HL-60/S4 treated with retinoic acid at 250 ng/mL for 4 days and 3 days (cell line): ENCODE data around the gene ST6GALNAC5.
"Not testable (repeated sequence)": the region's sequence is repeated elsewhere in the genome, so short reads cannot be mapped to it uniquely, and the experiment has no call there.

ENCODE experiments used
- in situ Hi-C: fragments of 300-500 bp; cut with MboI; formaldehyde crosslinking; loops from 2 replicates; pipeline ENCODE4 v1.7.0; 2022; ENCODE audit warnings: low sequenced_read_pairs

The ST6GALNAC5 gene

DNA sequence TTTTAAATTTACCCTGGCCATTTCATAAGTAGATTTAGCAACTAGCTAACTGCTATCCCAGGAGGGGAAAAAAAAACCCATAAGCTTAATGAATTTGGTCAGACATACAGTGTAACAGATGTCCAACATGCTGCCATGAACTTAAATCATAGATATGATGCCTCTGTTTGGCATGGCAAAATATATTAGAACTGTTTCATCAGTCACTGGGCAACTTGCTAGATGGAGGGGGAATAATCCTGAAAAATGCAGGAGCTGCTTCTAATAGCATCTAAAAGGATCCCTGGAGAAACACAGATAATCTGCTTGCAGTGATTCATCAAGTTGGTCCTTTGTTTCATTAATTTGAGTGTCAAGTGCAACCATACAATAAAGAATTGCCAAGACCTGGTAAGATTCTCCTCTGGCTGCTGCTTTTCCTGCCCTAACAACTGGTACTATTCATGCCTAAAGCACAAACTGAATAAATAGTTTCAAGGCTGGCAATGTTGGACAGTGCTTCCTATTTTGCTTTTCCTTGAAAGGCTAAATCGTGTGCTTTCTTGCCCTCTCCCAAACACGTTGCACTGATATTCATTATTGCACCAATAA, 1.5 kb upstream of the ST6GALNAC5 start:
- in situ Hi-C loops = no loop called here

DNA sequence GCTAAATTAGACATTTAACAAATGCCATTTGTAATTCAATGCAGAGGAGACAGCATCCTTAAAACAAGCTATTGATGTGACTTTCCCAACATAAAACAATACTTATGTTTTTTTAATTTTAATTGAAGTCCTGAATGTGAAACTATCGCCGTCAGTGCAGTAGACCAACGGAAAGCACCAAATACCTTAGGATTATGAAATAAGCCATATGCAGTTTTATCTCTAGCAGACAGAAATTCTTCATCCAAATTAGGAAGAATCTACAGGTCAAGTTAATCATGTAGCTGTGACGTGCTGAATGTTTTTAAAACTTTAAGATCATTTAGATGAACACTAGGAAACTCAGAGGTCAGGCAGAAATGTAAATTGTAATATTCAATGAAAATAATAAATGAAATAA, 714 bp upstream of the ST6GALNAC5 start:
- in situ Hi-C loops = no loop called here

DNA sequence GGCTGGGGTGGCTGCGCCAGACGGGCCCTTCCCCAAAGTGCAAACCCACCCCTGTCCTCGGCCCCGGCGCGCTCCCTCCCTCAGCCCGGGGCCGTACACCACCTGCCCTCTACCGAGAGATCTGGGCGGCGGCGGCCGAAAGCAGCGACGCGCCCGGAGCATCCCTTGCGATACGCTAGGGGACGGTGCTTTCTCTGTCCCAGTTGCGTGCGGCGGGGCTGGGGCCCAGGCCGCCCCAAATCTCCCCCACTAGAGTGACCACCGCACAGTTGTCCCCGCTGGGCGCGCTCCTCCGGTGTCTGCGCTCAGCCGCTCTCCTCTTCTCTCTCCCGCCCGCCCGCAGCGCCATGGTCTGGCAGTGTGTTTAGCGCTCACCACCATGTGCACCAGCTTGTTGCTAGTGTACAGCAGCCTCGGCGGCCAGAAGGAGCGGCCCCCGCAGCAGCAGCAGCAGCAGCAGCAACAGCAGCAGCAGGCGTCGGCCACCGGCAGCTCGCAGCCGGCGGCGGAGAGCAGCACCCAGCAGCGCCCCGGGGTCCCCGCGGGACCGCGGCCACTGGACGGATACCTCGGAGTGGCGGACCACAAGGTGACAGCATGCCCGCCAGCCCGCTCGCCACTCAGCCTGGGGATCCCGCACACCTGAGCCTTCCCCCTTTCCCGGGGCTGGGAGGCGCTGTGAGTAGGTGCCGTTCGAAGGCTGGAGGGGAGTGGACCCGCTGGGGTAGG, 1.0 kb downstream of the ST6GALNAC5 start:
- in situ Hi-C loops = no loop called here

DNA sequence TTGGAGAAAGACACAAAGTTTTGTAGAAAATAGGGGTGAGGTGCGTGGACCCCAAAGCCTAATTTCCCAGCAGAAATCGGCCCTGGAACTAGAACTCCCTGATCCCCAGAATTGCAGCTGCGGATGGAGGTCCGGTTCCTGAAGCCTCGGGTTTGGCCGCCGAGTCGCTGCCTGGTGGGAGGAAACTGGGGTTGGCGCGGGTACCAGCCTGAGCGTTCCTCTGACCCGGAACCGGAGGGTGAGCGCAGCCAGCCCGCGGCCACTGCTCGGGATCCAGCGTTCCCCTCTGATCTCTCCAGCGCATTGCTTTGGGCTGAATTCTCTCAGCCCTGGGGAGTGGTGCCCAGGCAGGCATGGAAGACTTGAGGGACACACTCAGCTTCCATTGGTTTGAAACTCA, 1.6 kb downstream of the ST6GALNAC5 start:
- in situ Hi-C loops = no loop called here

DNA sequence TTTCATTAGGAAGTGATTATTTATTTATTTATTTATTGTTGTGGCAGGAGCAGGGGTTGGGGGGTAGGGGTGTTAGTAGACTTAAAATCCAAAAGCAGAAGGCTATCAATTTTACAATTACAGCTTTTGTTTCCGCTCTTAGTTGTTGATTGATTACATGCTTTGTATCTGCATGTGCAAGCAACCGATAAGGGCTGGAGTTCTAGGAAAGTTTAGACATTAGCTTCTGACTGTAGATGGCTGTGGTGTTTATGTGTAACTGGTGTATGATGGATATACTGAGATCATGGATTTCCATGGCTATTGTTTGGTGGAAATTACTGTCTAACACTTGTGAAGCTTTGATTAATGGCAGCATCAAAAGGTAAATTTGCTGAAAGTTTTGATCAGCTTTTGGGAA, 2.8 kb downstream of the ST6GALNAC5 start:
- in situ Hi-C loops = no loop called here

DNA sequence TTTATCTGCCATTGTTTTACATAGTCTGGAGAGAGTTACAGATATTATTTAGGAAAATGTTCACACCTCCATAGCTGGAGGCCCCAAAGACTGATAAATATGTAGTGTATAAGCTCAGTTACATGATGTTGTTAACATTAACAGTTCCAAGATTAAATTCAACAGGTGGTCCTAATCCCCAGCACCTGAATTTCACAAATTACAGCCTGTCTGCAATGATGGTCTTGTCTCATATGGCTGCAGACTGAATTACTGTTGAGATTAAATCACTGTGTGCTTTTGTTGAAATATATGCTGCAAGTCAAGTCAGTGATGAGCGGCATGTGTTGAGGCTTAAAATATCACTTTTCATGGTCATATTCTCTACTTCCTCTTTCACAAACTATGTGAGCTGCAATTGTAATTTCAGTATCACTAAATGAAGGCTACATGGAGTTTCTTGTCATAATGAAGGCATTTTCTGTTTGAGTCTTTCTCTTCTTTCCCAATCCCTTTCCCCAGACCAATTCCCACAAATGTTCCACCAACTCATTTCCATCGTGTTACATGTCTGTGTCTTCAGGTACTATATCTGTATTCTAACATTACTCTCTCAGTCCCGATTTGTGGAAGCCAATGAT, 4.2 kb downstream of the ST6GALNAC5 start:
- in situ Hi-C loops = no loop called here

DNA sequence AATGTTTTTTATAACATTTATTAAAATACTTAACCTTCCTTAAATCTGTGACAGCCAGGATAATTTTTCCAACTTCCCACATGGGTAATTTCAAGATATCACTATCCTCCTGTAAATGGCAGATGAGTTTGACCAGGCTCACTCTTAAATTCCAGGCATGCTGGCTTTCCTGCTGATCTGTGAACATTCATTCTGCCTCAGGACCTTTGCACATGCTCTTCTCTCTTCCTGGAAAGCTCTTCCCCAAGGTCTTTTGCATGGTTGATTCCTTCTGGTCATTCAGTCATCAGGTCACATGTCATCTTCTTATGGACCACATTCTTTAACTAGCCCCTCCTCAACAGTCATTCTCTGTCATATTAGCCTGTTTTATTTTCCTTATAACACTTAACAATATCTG, 5.7 kb downstream of the ST6GALNAC5 start:
- in situ Hi-C loops = no loop called here

DNA sequence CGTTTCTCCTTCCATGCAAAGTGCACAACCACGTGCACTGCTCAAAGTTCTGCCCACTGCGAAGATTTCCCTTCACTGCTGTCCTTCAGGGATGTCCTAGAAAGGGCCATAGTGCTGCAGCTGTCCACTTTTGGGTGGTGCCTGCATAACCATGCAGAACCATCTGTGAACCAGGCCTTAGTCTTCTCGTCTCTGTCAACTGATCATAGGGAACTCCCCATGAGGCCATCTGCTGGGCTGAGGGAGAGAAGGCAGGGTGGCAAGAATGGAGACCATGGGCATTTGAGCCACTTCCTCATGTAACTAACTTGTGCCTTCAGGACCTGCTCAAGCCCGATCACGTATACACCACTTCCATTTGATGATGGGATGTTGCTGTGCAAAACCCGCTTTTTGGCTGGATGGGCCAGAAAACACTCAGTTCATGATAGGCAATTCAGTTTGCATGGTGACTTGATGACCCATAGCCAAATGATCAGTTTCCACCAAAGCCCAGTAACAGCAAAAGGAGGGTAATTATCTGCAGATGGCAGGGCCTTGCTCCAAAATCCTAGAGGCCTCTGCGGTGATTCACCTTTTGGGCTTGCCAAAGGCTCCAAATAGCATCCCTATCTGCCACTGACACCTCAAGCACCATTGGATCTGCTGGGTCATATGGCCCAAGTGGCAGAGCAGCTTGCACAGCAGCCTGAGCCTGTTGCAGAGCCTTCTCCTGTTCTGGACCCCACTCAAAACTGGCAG, 9.5 kb downstream of the ST6GALNAC5 start:
- in situ Hi-C loops = no loop called here

DNA sequence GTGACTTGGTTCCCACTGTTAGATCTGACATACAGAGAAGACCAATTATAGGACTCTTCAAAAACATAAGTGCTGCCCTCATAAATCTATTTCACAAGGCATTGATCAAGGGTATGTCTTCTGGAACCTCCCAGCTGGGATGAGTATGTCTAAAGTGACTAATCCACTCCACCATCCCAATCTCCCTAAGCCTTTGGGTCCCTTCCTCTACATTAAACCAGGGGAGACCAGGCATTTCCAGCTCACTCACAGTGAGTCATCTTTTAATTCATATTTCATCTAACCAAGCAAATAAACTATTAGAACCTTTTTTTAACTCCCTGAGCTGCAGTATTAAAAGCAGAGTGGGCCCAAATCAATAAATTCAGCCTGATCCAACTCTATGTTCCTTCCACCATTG, 11.7 kb downstream of the ST6GALNAC5 start:
- in situ Hi-C loops = not testable (repeated sequence)

DNA sequence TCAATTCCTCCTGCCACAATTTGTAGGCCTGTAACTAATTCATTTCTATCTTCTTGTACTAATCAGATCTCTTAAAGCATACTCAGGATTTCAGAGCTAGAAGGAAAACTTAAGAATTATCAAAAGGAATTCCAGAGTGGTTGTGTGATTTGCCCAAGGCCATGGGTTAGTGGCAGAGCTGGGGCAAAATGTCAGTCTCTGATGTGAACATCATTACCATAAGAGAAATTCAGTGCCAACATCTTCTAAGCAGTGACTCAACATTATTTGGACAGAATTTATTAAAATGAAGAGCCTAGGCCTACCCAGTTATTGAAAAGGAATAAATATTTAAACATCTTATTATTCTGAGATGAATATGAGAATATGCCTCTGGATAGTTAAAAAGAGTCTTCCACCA, 14.5 kb downstream of the ST6GALNAC5 start:
- in situ Hi-C loops = no loop called here

DNA sequence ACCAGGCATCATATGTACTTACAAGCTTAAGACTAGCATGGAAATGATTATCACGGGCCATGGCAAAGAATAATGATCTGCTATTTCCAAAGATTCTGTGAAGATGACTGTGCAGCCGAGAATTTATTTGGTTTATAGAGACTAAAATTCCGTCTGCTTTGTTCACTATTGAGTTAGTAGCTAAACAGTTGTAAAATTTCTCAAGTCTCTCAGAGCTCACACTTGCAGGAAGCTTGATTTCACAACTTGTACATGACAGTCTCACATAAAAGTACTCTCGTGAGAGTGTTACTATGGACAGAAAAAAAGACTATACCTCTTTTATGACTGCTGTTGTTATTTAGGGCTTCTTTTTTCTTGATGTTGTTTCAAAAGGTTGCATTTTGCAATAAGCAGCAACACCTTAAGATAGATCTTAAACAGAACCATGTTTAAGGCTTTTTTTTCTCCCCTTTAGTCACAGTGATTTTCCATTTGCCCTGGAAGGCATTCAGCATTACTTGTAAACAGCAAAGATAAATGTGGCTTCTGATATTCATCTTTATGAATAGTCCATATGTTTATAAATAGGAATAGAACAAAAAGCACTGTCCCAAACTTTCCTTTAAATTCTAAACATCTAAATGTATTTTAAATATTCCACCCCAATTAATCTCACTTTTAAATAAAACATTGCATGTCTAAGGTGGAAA, 24.8 kb downstream of the ST6GALNAC5 start:
- in situ Hi-C loops = no loop called here

DNA sequence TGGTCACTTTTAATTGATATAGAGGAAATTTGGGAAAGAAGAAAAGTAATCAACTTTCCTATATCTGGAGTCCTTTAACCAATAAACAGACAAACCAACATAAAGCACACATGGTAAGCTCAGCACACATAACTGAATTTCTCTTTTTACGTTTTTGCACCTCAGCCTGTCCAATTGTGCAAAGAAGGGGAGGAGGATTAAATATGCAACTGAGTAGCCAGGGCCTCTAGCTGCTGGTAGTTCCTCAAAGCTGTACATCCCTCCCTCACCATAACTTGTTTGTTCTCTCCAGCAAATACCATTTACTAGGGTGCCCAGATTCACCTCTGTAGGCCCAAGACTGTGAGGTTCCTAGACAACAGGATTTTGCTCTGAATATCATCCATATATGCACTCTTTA, 25.4 kb downstream of the ST6GALNAC5 start:
- in situ Hi-C loops = no loop called here

DNA sequence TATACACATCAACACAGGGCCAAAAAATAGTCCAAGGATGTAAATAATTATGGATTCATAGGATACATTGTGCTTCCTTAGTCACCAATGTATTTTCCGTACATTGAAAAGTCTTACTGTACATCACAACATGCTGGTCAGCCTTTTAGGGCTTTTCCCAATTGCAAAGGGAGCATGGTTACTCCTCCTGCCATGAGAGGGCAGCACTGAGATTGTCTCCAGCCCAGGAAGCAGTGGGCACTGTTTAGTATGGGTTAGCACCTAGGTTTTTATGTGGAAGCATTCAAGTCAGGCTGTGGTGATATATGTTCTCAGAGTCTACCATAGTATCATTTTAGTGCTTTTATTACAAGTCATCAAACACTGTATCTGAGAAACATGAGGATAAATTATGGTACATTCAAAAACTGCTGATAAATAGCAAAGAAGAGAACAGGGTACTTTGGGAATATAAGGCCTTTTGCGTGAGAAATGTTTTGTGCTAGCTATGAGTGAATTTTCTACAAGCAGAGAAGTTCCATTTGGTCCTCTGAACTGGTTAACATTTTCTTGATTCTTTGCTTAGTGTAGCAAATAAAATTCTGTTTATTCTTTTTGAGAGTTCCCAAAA, 34.0 kb downstream of the ST6GALNAC5 start:
- in situ Hi-C loops = no loop called here

DNA sequence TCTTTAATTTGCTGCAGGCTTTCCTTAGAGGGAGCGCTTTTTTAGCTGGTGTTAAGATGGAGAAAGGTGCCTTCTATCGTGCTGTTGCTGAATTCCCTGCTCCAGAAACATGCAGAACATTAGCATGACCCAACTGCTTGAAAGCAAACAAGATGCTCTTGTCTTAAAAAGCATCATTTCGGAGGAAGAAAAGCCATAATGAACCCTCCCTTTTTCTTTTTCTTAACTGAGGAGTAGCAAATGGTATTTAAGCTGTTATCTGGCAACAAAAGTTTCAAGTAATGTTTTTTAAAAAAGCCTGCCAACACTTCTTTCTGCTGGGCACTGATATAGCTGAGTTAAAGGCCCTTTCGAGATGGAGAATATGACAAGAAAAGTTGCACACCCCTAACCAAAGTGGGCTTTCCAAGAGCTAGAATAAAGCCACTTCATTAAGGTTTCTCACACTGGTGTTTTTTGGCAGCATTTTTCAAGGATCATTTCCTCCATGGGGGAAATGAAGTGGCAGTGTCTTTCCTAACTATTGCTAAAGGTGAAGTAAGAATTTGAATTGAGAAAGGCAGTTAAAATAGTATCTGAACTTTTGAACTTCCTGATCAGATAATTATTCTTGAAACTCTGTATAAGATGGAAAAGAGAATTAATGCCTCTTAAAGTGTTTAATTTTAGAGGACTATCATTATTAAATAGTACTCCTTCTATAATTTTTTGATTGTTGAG, 38.8 kb downstream of the ST6GALNAC5 start:
- in situ Hi-C loops = no loop called here

DNA sequence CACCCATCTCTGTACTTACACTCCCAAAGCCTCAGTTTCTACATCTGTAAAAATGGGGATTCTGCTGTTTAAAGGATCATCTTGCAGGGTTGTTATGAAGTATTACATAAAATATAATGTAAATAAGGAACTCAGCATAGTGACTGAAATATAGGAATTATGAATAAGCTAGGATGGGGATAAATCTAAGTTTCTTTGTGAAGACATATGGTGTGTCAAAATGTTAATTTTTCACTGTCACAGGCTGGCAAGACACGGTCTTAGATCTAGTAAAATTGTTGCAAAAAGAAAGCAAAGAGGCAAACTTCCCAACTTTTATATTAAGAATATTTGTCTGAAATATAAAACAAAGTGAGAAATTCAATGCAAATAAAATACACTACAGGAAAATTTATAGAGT, 42.0 kb downstream of the ST6GALNAC5 start:
- in situ Hi-C loops = no loop called here

DNA sequence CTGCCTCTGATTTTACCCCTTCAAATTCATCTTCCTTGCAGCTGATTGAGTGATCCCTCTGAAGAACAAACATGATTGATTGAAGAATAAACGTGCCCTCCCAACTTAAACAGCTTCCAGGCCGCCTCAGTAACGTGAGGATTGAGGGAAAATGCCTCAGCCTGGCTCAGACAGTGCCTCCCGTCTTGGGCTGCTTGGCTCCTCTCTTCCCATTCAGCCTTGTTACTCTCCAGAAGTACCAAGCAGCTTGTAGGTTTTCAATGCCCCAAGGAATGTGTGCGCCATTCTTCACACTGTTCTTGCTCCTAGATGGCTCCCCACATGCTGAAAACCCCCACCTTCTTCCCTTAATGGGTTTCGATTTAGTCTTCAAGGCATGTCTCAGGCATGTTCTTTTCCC, 51.8 kb downstream of the ST6GALNAC5 start:
- in situ Hi-C loops = no loop called here

DNA sequence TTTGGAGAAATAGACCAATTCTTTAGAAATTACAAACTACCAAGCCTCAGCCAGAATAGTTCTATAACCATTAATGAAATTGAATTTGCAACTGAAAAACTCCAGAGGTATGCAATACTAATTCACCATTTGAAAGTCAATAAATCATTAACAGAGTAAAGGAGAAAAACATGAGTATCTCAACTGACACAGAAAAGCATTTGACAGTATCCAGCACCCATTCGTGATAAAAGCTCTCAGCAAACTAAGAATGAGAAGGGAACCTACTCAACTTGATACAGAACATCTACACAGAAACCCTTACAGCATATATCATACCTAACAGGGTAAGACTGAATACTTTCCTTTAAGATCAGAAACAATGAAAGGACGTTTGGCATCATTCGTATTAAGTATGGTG, 54.3 kb downstream of the ST6GALNAC5 start:
- in situ Hi-C loops = no loop called here

DNA sequence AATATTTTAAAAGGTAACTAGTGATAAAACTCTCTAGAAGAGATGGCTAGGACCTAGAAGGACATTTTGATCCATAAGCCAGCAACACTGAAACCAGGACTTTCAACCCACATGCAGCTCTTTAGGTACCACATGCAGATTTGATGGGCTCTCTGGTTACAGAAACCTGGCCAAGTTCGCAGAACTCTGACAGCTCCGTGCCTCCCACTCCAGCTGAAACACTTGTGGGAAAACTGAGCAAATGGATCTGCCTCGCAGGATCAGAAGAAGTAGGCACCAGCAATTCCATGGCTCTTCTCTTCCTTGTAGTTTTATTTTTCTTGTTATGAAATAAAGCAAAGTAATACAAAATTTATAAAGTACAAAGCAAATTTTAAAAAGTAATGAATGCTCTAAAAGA, 58.5 kb downstream of the ST6GALNAC5 start:
- in situ Hi-C loops = no loop called here

DNA sequence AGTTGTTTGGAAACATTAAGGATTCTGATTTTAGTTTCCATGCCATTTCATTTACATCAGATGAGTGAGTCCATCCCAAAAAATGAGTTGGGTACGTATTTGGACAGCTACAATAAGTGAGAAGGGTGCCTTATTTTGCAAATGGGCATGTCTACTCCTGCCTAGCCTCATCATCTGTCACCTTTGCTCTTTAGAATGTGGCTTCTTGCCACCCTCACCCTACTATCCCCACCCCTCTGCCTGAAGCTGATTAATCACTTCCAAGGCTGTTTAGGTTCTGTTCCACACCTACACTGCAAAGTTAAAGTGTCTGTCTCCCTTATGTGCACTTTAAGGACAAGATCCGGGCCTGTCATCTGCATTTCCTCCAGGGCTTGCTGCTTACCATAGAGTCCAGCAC, 61.2 kb downstream of the ST6GALNAC5 start:
- in situ Hi-C loops = no loop called here

DNA sequence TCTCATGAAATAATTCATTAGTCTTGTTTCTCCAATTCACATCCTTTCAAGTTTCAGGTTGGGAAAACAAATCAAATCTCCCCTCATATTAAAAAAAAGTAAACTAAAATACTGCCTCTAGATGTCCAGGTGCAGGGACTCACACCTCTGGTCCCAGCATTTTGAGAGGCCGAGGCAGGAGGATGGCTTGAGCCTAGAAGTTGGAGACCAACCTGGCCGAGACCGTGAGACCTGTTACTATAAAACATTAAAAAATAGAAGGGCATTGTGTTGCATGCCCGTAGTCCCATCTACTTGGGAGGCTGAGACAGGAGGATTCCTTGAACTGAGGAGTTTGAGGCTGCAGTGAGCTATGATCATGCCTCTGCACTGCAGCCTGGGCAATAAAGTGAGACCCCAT, 61.9 kb downstream of the ST6GALNAC5 start:
- in situ Hi-C loops = no loop called here
